ENCODE measurements around the gene FBXL14.

Gene FBXL14

GRCh38 chr12:1553987-1554982 lies 40.1 kb downstream of the FBXL14 start:
- TF ChIP-seq EGR1 (IDR thresholded peaks at IDR 0.05): no peak
- no peak for TF ChIP-seq EP300 (IDR thresholded peaks at IDR 0.05; ENCODE audit: borderline replicate concordance)
- TF ChIP-seq RAD21 (IDR thresholded peaks at IDR 0.05; ENCODE audit: low read depth): no peak
- TF ChIP-seq NFIC (IDR thresholded peaks at IDR 0.05): no peak
- TF ChIP-seq TCF12 (IDR thresholded peaks at IDR 0.05; ENCODE audit: low read depth): no peak
- TF ChIP-seq CREB1 (IDR thresholded peaks at IDR 0.05; ENCODE audit: low read depth): no peak
- no peak for TF ChIP-seq CEBPB (IDR thresholded peaks at IDR 0.05)
- no peak for TF ChIP-seq MAX (IDR thresholded peaks at IDR 0.05)
- no peak for TF ChIP-seq FOXM1 (IDR thresholded peaks at IDR 0.05; ENCODE audit: borderline replicate concordance, low read depth)
- no peak for TF ChIP-seq USF1 (IDR thresholded peaks at IDR 0.05)
- TF ChIP-seq TEAD4 (IDR thresholded peaks at IDR 0.05): no peak
- no peak for TF ChIP-seq YY1 (IDR thresholded peaks at IDR 0.05; ENCODE audit: low read depth)
- TF ChIP-seq ZBTB7A (IDR thresholded peaks at IDR 0.05; ENCODE audit: low read depth): no peak
- no peak for TF ChIP-seq REST (IDR thresholded peaks at IDR 0.05; ENCODE audit: low read depth)
- no peak for TF ChIP-seq TAF1 (IDR thresholded peaks at IDR 0.05; ENCODE audit: low read depth)

GRCh38 chr12:1553536-1553935 lies 40.8 kb downstream of the FBXL14 start:
- TF ChIP-seq CREB1 (IDR thresholded peaks at IDR 0.05; ENCODE audit: low read depth): no peak
- no peak for TF ChIP-seq NFIC (IDR thresholded peaks at IDR 0.05)
- TF ChIP-seq USF1 (IDR thresholded peaks at IDR 0.05): no peak
- TF ChIP-seq TEAD4 (IDR thresholded peaks at IDR 0.05): no peak
- no peak for TF ChIP-seq MAX (IDR thresholded peaks at IDR 0.05)
- TF ChIP-seq EP300 (IDR thresholded peaks at IDR 0.05; ENCODE audit: borderline replicate concordance): no peak
- no peak for TF ChIP-seq EGR1 (IDR thresholded peaks at IDR 0.05)
- no peak for TF ChIP-seq CEBPB (IDR thresholded peaks at IDR 0.05)
- no peak for TF ChIP-seq TAF1 (IDR thresholded peaks at IDR 0.05; ENCODE audit: low read depth)
- TF ChIP-seq FOXM1 (IDR thresholded peaks at IDR 0.05; ENCODE audit: borderline replicate concordance, low read depth): no peak
- no peak for TF ChIP-seq RAD21 (IDR thresholded peaks at IDR 0.05; ENCODE audit: low read depth)
- no peak for TF ChIP-seq ZBTB7A (IDR thresholded peaks at IDR 0.05; ENCODE audit: low read depth)
- TF ChIP-seq YY1 (IDR thresholded peaks at IDR 0.05; ENCODE audit: low read depth): no peak
- no peak for TF ChIP-seq REST (IDR thresholded peaks at IDR 0.05; ENCODE audit: low read depth)
- TF ChIP-seq TCF12 (IDR thresholded peaks at IDR 0.05; ENCODE audit: low read depth): no peak

- TF ChIP-seq RAD21 (IDR thresholded peaks at IDR 0.05; ENCODE audit: low read depth) (no peak), ZBTB7A (IDR thresholded peaks at IDR 0.05; ENCODE audit: low read depth) (no peak), REST (IDR thresholded peaks at IDR 0.05; ENCODE audit: low read depth) (no peak), EP300 (IDR thresholded peaks at IDR 0.05; ENCODE audit: borderline replicate concordance) (no peak), NFIC (IDR thresholded peaks at IDR 0.05) (no peak), EGR1 (IDR thresholded peaks at IDR 0.05) (no peak), CREB1 (IDR thresholded peaks at IDR 0.05; ENCODE audit: low read depth) (no peak), TAF1 (IDR thresholded peaks at IDR 0.05; ENCODE audit: low read depth) (no peak), MAX (IDR thresholded peaks at IDR 0.05) (no peak), USF1 (IDR thresholded peaks at IDR 0.05) (no peak), FOXM1 (IDR thresholded peaks at IDR 0.05; ENCODE audit: borderline replicate concordance, low read depth) (no peak), CEBPB (IDR thresholded peaks at IDR 0.05) (no peak)
Observed at GRCh38 chr12:1552911-1553491, 41.4 kb downstream of the FBXL14 start.
